Psoas muscle (tissue), 8 donors: Measurements from ENCODE around the gene SCN4B. TPM values are rescaled to one million over a fixed set of nuclear protein-coding genes. Genes with fewer than 3 reads are reported as not detected.

Source experiments
- ATAC-seq, 4 donors: fragments of 200-7000 bp; cut with Tn5 transposase; one replicate each; pipeline ENCODE4 v1.9.1; 2020; ENCODE audit warnings: moderate library complexity in 3 of 4, mild to moderate bottlenecking in 2 of 4
- DNase-seq, 2 donors: peaks; one replicate each; pipeline ENCODE4 v3.0.0-alpha.2; 2020
- H3K27ac ChIP-seq: fragments of 200-600 bp; one replicate; pipeline ENCODE4 v1.8.0; 2022
- H3K27me3 ChIP-seq, 3 donors: fragments of 200-600 bp in 1 of 3; one replicate each; pipeline versions ENCODE4 v1.6.1 to v1.8.0; 2013 to 2022; ENCODE audit warnings: low read length in 2 of 3, mild to moderate bottlenecking in 2 of 3, moderate library complexity in 1 of 3; ENCODE audit not compliant: insufficient read depth in 3 of 3
- H3K36me3 ChIP-seq, 2 donors: fragments of 200-600 bp in 1 of 2; one replicate each; pipeline versions ENCODE4 v1.6.1 to v1.8.0; 2013 to 2022; ENCODE audit warnings: low read depth in 1 of 2, mild to moderate bottlenecking in 1 of 2, moderate library complexity in 1 of 2; ENCODE audit not compliant: insufficient read depth in 1 of 2
- H3K4me1 ChIP-seq: fragments of 200-600 bp; one replicate; pipeline ENCODE4 v1.8.0; 2022
- H3K4me3 ChIP-seq: fragments of 200-600 bp; one replicate; pipeline ENCODE4 v1.8.0; 2022; ENCODE audit warnings: mild to moderate bottlenecking
- H3K9me3 ChIP-seq: fragments of 200-600 bp; one replicate; pipeline ENCODE4 v1.8.0; 2022
- CTCF ChIP-seq: fragments of 200-600 bp; IDR thresholded peaks from one replicate; pipeline ENCODE4 v1.8.0; 2022; ENCODE audit warnings: antibody characterized with exemption
- WGBS, 3 donors: extraction: QIAGEN DNeasy Blood & Tissue Kit; methylation state at CpG; one replicate each; pipeline versions ENCODE4 v1.1.6 to v1.1.7; 2013; 5-methylcytosine and 5-hydroxymethylcytosine counted together
- intact Hi-C, 2 donors: fragments of 100-400 bp; cut with DNase I; formaldehyde crosslinking; loops; one replicate each; pipeline versions ENCODE4 v1.11.0 to v1.14.2; 2022
- polyA plus RNA-seq, 3 donors: library from polyadenylated mRNA; stranded (reverse); fragments of 200-250 nt; gene quantifications; one replicate each; pipeline ENCODE4 v1.2.3, GENCODE V29; 2013
- total RNA-seq, 4 donors: library from RNA; stranded (reverse); fragmentation: NEBNext Ultra II Directional in 2 of 4; extraction: Animal tissue kit (Norgen Biotek cat#: 25700) in 2 of 4; gene quantifications; one replicate each; pipeline versions ENCODE4 v1.2.1 to v1.2.4, GENCODE V29; 2021 to 2023
- donor health status: healthy with polysubstance abuse.
- donor health status: DM: no; HTN: no; CAD: no; lungs with moderate emphysema.
- donor health status: Bipolar disorder and iron deficiency.
- donor health status: healthy.
- donor health status: DM: yes; HTN: yes; CAD: no.
- donor health status: DM: no; HTN: no; CAD: no.
- donor health status: DM: no; HTN: no; CAD: no.
- donor health status: DM: yes; HTN: yes; CAD: no.

The SCN4B gene
- total and polyA plus RNA-seq, 7 donors: 3.6 to 15.1 (median 6.3) TPM

- Histone ChIP-seq H3K4me3 (peak overlapping the region; percentile 67), H3K27ac (peak overlapping the region; percentile 52), H3K27me3 (no peaks in the 10 kb centered on the region), H3K36me3 (no peaks in the 10 kb centered on the region), H3K9me3 (no peaks in the 10 kb centered on the region), H3K4me1 (no peaks in the 10 kb centered on the region)
- no peak for TF ChIP-seq CTCF
- intact Hi-C loops: loop anchor here (1.0 to 10.0 kb wide), 6 partner anchors 27 to 350 kb away; partner anchors contain the start of gene UBE4A (in 1 of the 2)
- 49 to 54% (median 50%) methylated on average over 20 of the region's 20 CpGs for WGBS, 3 donors
- peak in 2 of 4 donors; percentile 11 to 34 for ATAC-seq
- peak in 1 of 2 donors; percentile 39 for DNase-seq
These were observed 8.0 kb downstream of the SCN4B start for GRCh38 chr11:118144301-118145268.

GRCh38 chr11:118143661-118144185, 8.9 kb downstream of the SCN4B start:
- Histone ChIP-seq H3K4me3 (no peak overlapping the region), H3K36me3 (no peaks in the 10 kb centered on the region), H3K27ac (no peak overlapping the region), H3K4me1 (no peaks in the 10 kb centered on the region), H3K9me3 (no peaks in the 10 kb centered on the region), H3K27me3 (no peaks in the 10 kb centered on the region)
- DNase-seq (peak in 1 of 2 donors; percentile 30), ATAC-seq (no peak)
- TF ChIP-seq CTCF: no peak
- intact Hi-C loops: loop anchor here (2.0 to 10.0 kb wide), 3 partner anchors 211 to 351 kb away; partner anchors contain the start of gene UBE4A (in 1 of the 2)
- 71 to 74% (median 72%) methylated on average over 12 of the region's 12 CpGs for WGBS, 3 donors

GRCh38 chr11:118142809-118143208, 9.8 kb downstream of the SCN4B start:
- Histone ChIP-seq H3K9me3 (no peaks in the 10 kb centered on the region), H3K36me3 (no peaks in the 10 kb centered on the region), H3K27ac (no peak overlapping the region), H3K4me3 (no peak overlapping the region), H3K27me3 (no peaks in the 10 kb centered on the region), H3K4me1 (no peaks in the 10 kb centered on the region)
- WGBS, 3 donors: 42 to 56% (median 49%) methylated on average over 6 of the region's 6 CpGs
- no peak for TF ChIP-seq CTCF
- intact Hi-C loops: loop anchor here in 1 of 2 donors (10.0 kb wide), 2 partner anchors 212 to 352 kb away; partner anchors contain the start of gene UBE4A
- ATAC-seq (no peak), DNase-seq (no peak)

- no peaks in the 10 kb centered on the region for H3K9me3 ChIP-seq
- peak in 1 of 2 donors; percentile 19 for DNase-seq
- TF ChIP-seq CTCF: no peak
- no peaks in the 10 kb centered on the region for H3K36me3 ChIP-seq
- no peak overlapping the region for H3K27ac ChIP-seq
- 60 to 80% (median 71%) methylated on average over 2 of the region's 2 CpGs for WGBS, 3 donors
- no peaks in the 10 kb centered on the region for H3K27me3 ChIP-seq
- intact Hi-C loops: loop anchor here in 1 of 2 donors (10.0 kb wide), 2 partner anchors 213 to 353 kb away; partner anchors contain the start of gene UBE4A
- no peak for ATAC-seq
- no peak overlapping the region for H3K4me3 ChIP-seq
- no peaks in the 10 kb centered on the region for H3K4me1 ChIP-seq
These were observed 10.5 kb downstream of the SCN4B start for GRCh38 chr11:118142081-118142480.
